GM18519 (cell line): ENCODE measurements around the gene TEX28.
"Not testable (repeated sequence)": the region's sequence is repeated elsewhere in the genome, so short reads cannot be mapped to it uniquely, and the experiment has no call there.

Experiments
- ATAC-seq: cut with Tn5 transposase; IDR thresholded peaks from one replicate; pipeline ENCODE4 v1.9.1; 2021; ENCODE audit warnings: mild to moderate bottlenecking, moderate library complexity; ENCODE audit not compliant: unreplicated experiment, low FRiP score

Gene TEX28

DNA sequence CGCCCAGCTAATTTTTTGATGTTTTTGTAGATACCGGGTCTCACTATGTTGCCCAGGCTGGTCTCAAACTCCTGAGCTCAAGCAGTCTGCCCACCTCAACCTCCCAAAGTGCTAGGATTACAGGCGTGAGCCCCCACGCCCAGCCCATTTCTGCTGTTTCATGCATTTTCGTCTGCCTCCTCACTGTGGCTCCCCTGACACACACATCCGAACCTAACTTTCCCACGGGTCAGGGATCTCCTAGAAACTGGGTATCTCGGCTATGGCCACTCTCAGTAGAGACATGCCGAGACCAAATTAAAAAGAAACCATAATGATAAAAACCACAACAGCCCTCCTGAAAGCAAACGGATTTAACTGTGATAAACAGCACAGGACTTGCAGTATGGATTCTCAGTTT is 46.8 kb downstream of the TEX28 start:
- not testable (repeated sequence) for ATAC-seq

DNA sequence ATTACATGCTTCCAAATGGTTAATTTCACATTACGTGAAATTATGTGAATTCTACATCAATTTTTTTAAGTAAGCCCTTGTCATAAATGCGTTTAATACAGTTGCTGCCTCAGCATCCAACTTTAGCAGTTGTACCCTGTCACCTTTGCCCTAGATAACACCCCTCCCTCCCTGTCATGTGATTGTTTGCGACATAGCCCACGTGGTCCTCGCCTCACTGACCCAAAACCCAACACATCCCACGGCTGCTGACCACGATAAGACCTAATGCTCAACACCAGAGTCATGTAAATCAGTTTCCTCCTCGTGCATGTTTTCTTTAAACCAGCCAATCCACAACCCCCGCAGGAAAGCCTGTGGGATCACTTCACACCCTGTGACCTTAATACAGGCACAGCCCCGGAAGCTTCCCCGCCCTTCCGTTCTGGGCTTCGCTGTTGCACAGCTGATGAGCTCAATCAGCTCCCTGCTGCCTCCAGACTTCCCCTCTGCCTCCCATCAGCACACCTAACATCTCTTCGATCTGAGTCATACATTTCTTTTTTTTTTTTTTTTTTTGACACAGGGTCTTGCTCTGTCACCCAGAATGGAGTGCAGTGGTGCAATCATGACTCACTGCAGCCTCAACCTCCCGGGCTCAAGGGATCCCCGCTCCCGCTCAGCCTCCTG is 47.4 kb downstream of the TEX28 start:
- ATAC-seq: not testable (repeated sequence)

DNA sequence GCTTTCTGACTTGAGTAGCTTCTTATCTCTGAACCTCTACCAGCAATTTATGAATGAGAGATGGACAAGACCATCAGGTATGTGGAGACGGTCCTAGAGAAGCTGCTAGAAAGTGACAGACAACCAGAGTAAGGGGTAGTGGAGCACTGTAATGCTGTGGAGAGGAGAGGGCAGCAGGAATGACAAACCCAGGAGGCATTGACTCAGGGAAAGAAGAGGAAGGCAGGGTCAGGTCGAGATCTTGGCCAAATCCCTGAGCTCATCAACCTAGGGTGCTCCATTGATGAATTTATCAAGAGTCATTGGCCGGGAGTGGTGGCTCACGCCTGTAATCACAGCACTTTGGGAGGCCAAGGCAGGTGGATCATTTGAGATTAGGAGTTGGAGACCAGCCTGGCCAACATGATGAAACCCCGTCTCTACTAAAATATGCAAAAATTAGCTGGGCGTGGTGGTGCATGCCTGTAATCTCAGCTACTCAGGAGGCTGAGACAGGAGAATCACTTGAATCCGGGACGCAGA is 54.9 kb downstream of the TEX28 start:
- not testable (repeated sequence) for ATAC-seq

DNA sequence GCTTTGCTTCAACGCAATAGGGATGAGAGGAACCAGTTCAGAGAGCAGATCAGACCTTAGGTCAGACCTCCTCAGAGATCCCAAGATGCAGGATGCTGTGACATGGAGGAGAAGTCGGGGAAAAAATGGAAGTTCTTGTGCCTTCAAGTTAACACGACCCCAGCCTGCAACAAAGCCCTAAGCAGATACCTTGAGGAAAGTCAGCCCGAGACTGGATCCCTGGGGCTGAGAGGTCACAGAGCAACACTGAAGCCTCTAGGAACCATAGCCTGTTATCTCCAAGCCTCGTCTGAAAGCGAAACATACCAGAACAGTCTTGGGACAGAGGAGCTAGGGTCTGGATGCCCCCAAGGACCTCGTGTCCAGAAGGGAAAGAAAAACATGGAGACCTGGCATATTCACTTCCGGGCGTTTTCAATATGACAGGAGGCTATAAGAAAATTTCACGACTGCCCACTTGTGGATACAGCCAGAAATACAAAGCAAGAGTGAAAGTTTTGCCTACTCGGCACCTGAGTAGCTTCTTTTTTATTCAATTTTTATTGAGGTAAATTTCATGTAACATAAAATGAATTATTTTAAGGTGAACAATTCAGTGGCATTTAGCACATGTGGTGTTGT is 55.9 kb downstream of the TEX28 start:
- ATAC-seq: not testable (repeated sequence)

DNA sequence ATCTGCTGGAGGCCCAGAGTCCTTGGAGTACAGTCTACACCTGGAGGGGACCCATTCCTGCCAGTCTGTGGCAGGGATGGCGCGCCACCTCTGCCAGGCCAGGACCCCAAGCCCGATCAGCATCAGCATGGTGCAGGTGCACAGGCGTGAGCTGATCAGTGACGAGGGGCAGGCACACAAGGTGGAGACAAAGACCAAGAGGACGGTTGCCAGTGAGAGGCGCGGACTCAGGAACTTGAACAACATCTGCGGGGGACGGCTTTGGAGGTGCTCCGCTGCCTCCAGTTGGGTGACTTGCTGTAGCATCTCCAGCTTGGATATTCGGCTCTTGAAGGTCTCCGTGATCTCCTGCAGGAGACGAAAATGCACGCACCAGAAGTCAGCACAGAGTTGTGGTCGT is 61.3 kb downstream of the TEX28 start:
- ATAC-seq: not testable (repeated sequence)

DNA sequence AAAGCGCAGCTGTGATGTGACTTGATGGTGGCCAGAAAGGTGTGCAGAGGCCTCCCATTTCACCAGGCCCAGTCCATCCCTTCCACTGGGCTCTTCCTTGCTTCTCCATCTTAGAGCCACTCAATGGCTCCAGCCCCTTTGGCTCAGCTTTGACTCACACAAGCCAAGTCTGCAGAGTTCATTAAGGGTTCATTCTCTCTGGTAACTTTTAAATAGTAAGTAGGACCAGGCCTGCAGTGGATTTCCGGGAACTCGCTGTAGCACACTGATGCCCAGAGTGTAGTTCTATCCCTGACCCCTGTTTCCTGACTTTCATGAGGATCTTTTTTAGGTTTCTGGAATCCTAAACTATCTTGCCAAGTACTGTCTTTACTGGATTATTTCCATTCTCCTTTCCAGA is 63.5 kb downstream of the TEX28 start:
- not testable (repeated sequence) for ATAC-seq

DNA sequence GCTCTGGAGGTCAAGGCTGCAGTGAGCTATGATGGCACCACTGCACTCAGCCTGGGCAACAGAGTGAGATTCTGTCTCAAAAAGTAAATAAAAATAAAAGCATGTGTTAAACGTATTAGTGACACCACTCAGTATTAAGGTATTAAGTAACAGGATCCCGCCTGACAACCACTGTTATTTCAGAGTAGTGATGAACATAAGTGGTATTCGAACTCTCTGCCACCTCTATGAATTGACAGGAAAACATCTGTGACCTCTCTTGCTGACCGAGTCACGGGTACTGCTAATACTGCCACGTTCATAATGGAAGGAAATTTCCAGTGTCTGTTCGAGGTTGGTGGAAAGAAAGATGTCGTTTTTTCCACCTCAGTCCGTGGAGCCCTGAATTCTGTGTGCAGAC is 68.2 kb downstream of the TEX28 start:
- not testable (repeated sequence) for ATAC-seq

DNA sequence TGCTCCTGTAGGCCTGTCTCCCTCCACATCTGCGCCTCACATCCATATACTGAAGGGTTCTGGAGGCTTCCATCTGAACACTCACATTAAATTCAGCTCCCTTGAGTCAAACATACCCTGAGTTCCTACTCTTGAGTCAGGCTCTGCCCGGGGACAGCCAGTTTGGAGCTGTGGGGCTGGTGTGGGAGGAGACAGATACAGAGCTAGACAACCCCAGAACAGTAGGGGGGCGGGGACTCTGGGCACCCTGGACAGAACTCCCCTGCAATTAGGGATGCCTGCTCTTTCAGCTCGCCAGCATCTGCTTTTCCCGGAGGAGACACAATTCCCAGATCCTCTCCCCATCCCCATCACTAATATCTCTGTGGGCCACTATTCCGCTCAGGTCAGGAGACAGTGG is 69.6 kb downstream of the TEX28 start:
- ATAC-seq: not testable (repeated sequence)
